HFF-Myc (cell line): ENCODE results near the gene SLC13A5.

Source experiments
- DNase-seq: peaks from one replicate; pipeline ENCODE4 v3.0.0-alpha.2; 2011; ENCODE audit warnings: low read depth; ENCODE audit errors: extremely low read depth
- H3K4me3 ChIP-seq: replicated peaks from 2 replicates; pipeline ENCODE4 v1.5.1; 2011; ENCODE audit warnings: low read depth, mild to moderate bottlenecking, control low read depth, low read length
- CTCF ChIP-seq: IDR thresholded peaks from 2 replicates; pipeline ENCODE4 v1.5.1; 2012; ENCODE audit warnings: mild to moderate bottlenecking, low read depth, low read length, control low read depth; ENCODE audit errors: missing control alignments

The SLC13A5 gene

GRCh38 chr17:6675201-6675825, 37.9 kb downstream of the SLC13A5 start:
- DNase-seq, result no peak
- no peak for TF ChIP-seq CTCF
- H3K4me3 ChIP-seq, result no peak overlapping the region

- no peak overlapping the region for H3K4me3 ChIP-seq
- no peak for TF ChIP-seq CTCF
- DNase-seq, result no peak
Measured at GRCh38 chr17:6674586-6674985, 38.6 kb downstream of the SLC13A5 start.

- DNase-seq, result no peak
- TF ChIP-seq CTCF, result no peak
- H3K4me3 ChIP-seq, result no peak overlapping the region
Measured at GRCh38 chr17:6671431-6671830, 41.7 kb downstream of the SLC13A5 start.

- TF ChIP-seq CTCF, result no peak
- no peak overlapping the region for H3K4me3 ChIP-seq
Measured at GRCh38 chr17:6670999-6671398, 42.2 kb downstream of the SLC13A5 start.

GRCh38 chr17:6670571-6670970, 42.6 kb downstream of the SLC13A5 start:
- DNase-seq, result no peak
- no peak overlapping the region for H3K4me3 ChIP-seq

More at GRCh38 chr17:6670999-6671398, 42.2 kb downstream of the SLC13A5 start:
- DNase-seq, result no peak

GRCh38 chr17:6669479-6670212, 43.5 kb downstream of the SLC13A5 start:
- H3K4me3 ChIP-seq, result no peak overlapping the region
- DNase-seq, result no peak

More at GRCh38 chr17:6670571-6670970, 42.6 kb downstream of the SLC13A5 start:
- no peak for TF ChIP-seq CTCF

More at GRCh38 chr17:6669479-6670212, 43.5 kb downstream of the SLC13A5 start:
- no peak for TF ChIP-seq CTCF
